ENCODE data around the gene PI4KA.
"Not testable (repeated sequence)": the region's sequence is repeated elsewhere in the genome, so short reads cannot be mapped to it uniquely, and the experiment has no call there.

DNA sequence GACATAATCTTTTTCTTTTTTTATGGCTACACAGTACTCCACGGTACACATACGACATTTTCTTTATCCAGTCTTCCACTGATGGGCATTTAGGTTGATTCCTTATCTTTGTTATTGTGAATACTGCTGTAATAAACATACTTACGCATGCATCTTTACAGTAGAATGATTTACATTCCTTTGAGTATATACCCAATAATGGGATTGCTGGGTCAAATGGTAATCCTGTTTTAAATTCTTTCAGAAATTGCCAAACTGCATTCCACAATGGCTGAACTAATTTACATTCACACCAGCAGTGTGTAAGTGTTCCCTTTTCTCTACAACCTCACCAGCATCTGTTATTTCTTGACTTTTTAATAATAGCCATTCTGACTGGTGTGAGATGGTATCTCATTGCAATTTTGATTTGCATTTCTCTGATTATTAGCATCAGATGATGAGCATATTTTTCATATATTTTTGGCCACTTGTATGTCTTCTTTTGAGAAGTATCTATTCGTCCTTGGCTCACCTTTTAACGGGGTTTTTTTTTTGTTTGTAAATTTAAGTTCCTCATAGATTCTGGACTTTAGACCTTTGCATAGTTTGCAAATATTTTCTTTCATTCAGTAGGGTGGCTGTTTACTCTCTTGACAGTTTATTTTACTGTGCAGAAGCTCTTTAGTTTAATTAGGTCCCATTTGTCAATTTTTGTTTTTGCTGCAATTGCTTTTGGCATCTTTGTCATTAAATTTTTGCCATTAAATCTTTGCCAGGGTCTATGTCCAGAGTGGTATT, 32.0 kb downstream of the PI4KA start:
- TF ChIP-seq, protein P1, sequence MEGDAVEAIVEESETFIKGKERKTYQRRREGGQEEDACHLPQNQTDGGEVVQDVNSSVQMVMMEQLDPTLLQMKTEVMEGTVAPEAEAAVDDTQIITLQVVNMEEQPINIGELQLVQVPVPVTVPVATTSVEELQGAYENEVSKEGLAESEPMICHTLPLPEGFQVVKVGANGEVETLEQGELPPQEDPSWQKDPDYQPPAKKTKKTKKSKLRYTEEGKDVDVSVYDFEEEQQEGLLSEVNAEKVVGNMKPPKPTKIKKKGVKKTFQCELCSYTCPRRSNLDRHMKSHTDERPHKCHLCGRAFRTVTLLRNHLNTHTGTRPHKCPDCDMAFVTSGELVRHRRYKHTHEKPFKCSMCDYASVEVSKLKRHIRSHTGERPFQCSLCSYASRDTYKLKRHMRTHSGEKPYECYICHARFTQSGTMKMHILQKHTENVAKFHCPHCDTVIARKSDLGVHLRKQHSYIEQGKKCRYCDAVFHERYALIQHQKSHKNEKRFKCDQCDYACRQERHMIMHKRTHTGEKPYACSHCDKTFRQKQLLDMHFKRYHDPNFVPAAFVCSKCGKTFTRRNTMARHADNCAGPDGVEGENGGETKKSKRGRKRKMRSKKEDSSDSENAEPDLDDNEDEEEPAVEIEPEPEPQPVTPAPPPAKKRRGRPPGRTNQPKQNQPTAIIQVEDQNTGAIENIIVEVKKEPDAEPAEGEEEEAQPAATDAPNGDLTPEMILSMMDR (IDR thresholded peaks at IDR 0.05; ENCODE audit: low read depth, low read length, missing input control): not testable (repeated sequence)
- TF ChIP-seq, protein P2, sequence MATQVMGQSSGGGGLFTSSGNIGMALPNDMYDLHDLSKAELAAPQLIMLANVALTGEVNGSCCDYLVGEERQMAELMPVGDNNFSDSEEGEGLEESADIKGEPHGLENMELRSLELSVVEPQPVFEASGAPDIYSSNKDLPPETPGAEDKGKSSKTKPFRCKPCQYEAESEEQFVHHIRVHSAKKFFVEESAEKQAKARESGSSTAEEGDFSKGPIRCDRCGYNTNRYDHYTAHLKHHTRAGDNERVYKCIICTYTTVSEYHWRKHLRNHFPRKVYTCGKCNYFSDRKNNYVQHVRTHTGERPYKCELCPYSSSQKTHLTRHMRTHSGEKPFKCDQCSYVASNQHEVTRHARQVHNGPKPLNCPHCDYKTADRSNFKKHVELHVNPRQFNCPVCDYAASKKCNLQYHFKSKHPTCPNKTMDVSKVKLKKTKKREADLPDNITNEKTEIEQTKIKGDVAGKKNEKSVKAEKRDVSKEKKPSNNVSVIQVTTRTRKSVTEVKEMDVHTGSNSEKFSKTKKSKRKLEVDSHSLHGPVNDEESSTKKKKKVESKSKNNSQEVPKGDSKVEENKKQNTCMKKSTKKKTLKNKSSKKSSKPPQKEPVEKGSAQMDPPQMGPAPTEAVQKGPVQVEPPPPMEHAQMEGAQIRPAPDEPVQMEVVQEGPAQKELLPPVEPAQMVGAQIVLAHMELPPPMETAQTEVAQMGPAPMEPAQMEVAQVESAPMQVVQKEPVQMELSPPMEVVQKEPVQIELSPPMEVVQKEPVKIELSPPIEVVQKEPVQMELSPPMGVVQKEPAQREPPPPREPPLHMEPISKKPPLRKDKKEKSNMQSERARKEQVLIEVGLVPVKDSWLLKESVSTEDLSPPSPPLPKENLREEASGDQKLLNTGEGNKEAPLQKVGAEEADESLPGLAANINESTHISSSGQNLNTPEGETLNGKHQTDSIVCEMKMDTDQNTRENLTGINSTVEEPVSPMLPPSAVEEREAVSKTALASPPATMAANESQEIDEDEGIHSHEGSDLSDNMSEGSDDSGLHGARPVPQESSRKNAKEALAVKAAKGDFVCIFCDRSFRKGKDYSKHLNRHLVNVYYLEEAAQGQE (IDR thresholded peaks at IDR 0.05): not testable (repeated sequence)
- TF ChIP-seq TAF1 (conservative IDR thresholded peaks at IDR 0.05); EGR1 (IDR thresholded peaks at IDR 0.05; ENCODE audit: low read depth in 2 of 2); RAD21 (IDR thresholded peaks at IDR 0.05); SP1 (IDR thresholded peaks at IDR 0.05); GABPA (IDR thresholded peaks at IDR 0.05 in 1 of 2, conservative IDR thresholded peaks at IDR 0.05 in 1 of 2): not testable (repeated sequence)
- TF ChIP-seq, protein P3, sequence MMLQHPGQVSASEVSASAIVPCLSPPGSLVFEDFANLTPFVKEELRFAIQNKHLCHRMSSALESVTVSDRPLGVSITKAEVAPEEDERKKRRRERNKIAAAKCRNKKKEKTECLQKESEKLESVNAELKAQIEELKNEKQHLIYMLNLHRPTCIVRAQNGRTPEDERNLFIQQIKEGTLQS (IDR thresholded peaks at IDR 0.05): not testable (repeated sequence)

All from liver (tissue), 3 donors.